ENCODE results near the gene COCH.
"Not testable (repeated sequence)": the region's sequence is repeated elsewhere in the genome, so short reads cannot be mapped to it uniquely, and the experiment has no call there.

The COCH gene

DNA sequence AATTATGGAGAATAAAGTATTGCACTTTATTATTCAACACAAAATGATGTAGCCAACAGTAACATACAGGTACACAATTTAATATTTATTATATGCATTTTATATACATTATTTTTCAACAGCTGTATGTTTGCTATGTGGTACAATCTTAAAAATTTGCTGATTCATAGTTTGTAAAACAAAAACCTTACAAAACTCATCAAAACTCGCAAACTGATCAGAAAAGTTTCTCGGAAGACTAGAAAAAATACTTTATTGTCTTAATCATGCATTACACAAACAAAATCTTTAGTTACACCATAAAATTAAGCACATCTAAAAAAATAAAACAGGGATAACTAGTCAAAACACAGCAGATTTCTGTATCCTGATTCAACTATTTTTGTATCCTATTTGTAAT lies 19.5 kb downstream of the COCH start:
- no peaks in the 10 kb centered on the region for H3K79me2 ChIP-seq (ENCODE audit: control insufficient read depth, low read length)
- H3K4me3 ChIP-seq (ENCODE audit: low read length) = no peak overlapping the region
- TF ChIP-seq, protein P1, sequence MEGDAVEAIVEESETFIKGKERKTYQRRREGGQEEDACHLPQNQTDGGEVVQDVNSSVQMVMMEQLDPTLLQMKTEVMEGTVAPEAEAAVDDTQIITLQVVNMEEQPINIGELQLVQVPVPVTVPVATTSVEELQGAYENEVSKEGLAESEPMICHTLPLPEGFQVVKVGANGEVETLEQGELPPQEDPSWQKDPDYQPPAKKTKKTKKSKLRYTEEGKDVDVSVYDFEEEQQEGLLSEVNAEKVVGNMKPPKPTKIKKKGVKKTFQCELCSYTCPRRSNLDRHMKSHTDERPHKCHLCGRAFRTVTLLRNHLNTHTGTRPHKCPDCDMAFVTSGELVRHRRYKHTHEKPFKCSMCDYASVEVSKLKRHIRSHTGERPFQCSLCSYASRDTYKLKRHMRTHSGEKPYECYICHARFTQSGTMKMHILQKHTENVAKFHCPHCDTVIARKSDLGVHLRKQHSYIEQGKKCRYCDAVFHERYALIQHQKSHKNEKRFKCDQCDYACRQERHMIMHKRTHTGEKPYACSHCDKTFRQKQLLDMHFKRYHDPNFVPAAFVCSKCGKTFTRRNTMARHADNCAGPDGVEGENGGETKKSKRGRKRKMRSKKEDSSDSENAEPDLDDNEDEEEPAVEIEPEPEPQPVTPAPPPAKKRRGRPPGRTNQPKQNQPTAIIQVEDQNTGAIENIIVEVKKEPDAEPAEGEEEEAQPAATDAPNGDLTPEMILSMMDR (IDR thresholded peaks at IDR 0.05; ENCODE audit: low read depth, low read length, poor library complexity, severe bottlenecking) = no peak
- TF ChIP-seq EZH2phosphoT487 (IDR thresholded peaks at IDR 0.05; ENCODE audit: borderline replicate concordance, low read length) = no peak

DNA sequence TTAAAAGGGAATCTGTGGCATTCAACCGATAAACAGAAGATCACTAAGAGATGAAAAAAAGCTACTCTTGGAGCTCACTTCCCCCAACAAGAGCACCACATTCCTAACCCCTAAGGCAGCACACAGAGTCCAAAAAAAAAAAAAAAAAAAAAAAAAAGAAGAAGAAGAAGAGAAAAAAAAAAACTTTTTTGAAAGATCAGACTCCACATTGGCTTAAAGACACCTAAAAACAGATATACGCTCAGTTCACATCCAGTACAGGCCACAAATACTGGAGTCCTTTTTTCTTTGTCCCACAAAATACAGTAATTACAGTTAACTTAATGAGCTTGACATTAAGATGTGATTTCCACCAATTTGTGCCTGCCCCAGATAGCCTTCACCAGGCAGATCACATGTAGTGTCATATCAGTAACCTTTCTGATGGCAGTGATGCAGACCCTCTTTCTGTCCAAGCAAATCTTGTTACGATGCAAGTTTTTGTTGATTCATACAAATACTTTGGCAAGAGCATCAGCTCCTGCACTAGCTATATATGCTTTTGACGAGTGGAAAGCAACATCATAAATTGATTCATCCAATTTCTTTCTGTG lies 20.7 kb downstream of the COCH start:
- H3K27me3 ChIP-seq (ENCODE audit: control insufficient read depth, low read length) = no peaks in the 10 kb centered on the region
- TF ChIP-seq, protein P1 (IDR thresholded peaks at IDR 0.05; ENCODE audit: low read depth, low read length, poor library complexity, severe bottlenecking) = no peak
- no peak for TF ChIP-seq EZH2phosphoT487 (IDR thresholded peaks at IDR 0.05; ENCODE audit: borderline replicate concordance, low read length)

More for the DNA sequence above, 19.5 kb downstream of the COCH start:
- H3K9me2 ChIP-seq (replicated peaks; ENCODE audit: control insufficient read depth, low read length) = no peaks in the 10 kb centered on the region
- no peaks in the 10 kb centered on the region for H3K9me3 ChIP-seq (ENCODE audit: control insufficient read depth, insufficient read depth, low read length)
- H3K27ac ChIP-seq (ENCODE audit: low read depth, low read length) = no peak overlapping the region
- no peaks in the 10 kb centered on the region for H4K20me1 ChIP-seq (ENCODE audit: control insufficient read depth, insufficient read depth, low read depth, low read length)
- no peak overlapping the region for H3K4me2 ChIP-seq (ENCODE audit: low read length)
- no peaks in the 10 kb centered on the region for H3K27me3 ChIP-seq (ENCODE audit: control insufficient read depth, low read length)
- H3F3A ChIP-seq (ENCODE audit: control insufficient read depth, insufficient read depth) = peaks cover 27% of the 10 kb centered on the region
- 0 out of 2 replicates have a peak, but pooled peaks cover 4% of the 10 kb centered on the region for H3K4me1 ChIP-seq (ENCODE audit: control insufficient read depth, low read length)
- H3K36me3 ChIP-seq (ENCODE audit: control insufficient read depth, low read length) = peaks cover 64% of the 10 kb centered on the region

DNA sequence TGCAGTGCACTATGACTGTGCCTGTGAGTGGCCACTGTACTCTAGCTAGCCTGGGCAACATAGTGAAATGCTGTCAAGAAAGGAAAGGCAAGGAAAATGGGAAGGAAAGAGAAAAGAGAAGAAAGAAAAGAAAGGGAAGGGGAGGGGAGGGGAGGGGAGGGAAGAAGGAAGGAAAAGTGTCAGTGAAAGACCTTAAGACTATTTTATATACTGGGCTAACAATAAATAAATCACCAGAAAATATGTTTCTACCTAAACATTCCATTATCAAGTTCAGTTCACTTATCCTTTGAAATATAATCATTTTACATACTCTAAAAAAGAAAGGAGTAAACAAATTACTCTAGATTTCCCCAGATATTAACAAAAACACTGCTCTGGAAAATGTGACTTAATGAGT lies 22.1 kb downstream of the COCH start:
- H3K79me2 ChIP-seq (ENCODE audit: control insufficient read depth, low read length) = no peaks in the 10 kb centered on the region
- peaks cover 19% of the 10 kb centered on the region for H3F3A ChIP-seq (ENCODE audit: control insufficient read depth, insufficient read depth)
- no peaks in the 10 kb centered on the region for H3K27me3 ChIP-seq (ENCODE audit: control insufficient read depth, low read length)
- peaks cover 48% of the 10 kb centered on the region for H3K36me3 ChIP-seq (ENCODE audit: control insufficient read depth, low read length)
- no peaks in the 10 kb centered on the region for H3K9me2 ChIP-seq (replicated peaks; ENCODE audit: control insufficient read depth, low read length)
- H3K27ac ChIP-seq (ENCODE audit: low read depth, low read length) = no peak overlapping the region
- no peaks in the 10 kb centered on the region for H4K20me1 ChIP-seq (ENCODE audit: control insufficient read depth, insufficient read depth, low read depth, low read length)
- TF ChIP-seq, protein P1 (IDR thresholded peaks at IDR 0.05; ENCODE audit: low read depth, low read length, poor library complexity, severe bottlenecking) = no peak
- TF ChIP-seq EZH2phosphoT487 (IDR thresholded peaks at IDR 0.05; ENCODE audit: borderline replicate concordance, low read length) = no peak
- H3K4me1 ChIP-seq (ENCODE audit: control insufficient read depth, low read length) = 0 out of 2 replicates have a peak, but pooled peaks cover 4% of the 10 kb centered on the region
- no peaks in the 10 kb centered on the region for H3K9me3 ChIP-seq (ENCODE audit: control insufficient read depth, insufficient read depth, low read length)
- H3K4me3 ChIP-seq (ENCODE audit: low read length) = no peak overlapping the region
- no peak overlapping the region for H3K4me2 ChIP-seq (ENCODE audit: low read length)

More for the DNA sequence above, 20.7 kb downstream of the COCH start:
- H4K20me1 ChIP-seq (ENCODE audit: control insufficient read depth, insufficient read depth, low read depth, low read length) = no peaks in the 10 kb centered on the region
- no peaks in the 10 kb centered on the region for H3K9me2 ChIP-seq (replicated peaks; ENCODE audit: control insufficient read depth, low read length)
- no peak overlapping the region for H3K4me2 ChIP-seq (ENCODE audit: low read length)
- H3K36me3 ChIP-seq (ENCODE audit: control insufficient read depth, low read length) = peaks cover 60% of the 10 kb centered on the region
- peaks cover 21% of the 10 kb centered on the region for H3F3A ChIP-seq (ENCODE audit: control insufficient read depth, insufficient read depth)
- H3K27ac ChIP-seq (ENCODE audit: low read depth, low read length) = no peak overlapping the region
- no peaks in the 10 kb centered on the region for H3K79me2 ChIP-seq (ENCODE audit: control insufficient read depth, low read length)
- 0 out of 2 replicates have a peak, but pooled peaks cover 4% of the 10 kb centered on the region for H3K4me1 ChIP-seq (ENCODE audit: control insufficient read depth, low read length)
- H3K4me3 ChIP-seq (ENCODE audit: low read length) = no peak overlapping the region
- no peaks in the 10 kb centered on the region for H3K9me3 ChIP-seq (ENCODE audit: control insufficient read depth, insufficient read depth, low read length)

DNA sequence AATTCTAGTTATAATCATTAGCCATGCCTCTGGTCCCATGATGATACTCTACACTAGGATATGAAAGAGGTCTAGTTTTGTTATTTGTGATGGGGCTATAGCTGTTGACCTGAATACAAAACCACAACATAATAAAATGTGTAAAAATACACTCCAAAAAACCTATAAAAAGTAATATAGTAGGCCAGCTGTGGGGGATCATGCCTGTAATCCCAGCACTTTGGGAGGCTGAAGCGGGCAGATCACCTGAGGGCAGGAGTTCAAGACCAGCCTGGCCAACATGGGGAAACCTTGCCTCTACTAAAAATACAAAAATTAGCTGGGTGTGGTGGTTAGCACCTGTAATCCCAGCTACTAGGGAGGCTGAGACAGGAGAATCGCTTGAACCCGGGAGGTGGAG lies 22.8 kb downstream of the COCH start:
- not testable (repeated sequence) for H4K20me1 ChIP-seq (ENCODE audit: control insufficient read depth, insufficient read depth, low read depth, low read length); H3K79me2 ChIP-seq (ENCODE audit: control insufficient read depth, low read length); H3K4me3 ChIP-seq (ENCODE audit: low read length); H3K9me3 ChIP-seq (ENCODE audit: control insufficient read depth, insufficient read depth, low read length); H3K27ac ChIP-seq (ENCODE audit: low read depth, low read length); H3K4me2 ChIP-seq (ENCODE audit: low read length); H3K4me1 ChIP-seq (ENCODE audit: control insufficient read depth, low read length); H3K27me3 ChIP-seq (ENCODE audit: control insufficient read depth, low read length); H3K9me2 ChIP-seq (replicated peaks; ENCODE audit: control insufficient read depth, low read length)
- H3K36me3 ChIP-seq (ENCODE audit: control insufficient read depth, low read length) = peaks cover 47% of the 10 kb centered on the region
- H3F3A ChIP-seq (ENCODE audit: control insufficient read depth, insufficient read depth) = peaks cover 19% of the 10 kb centered on the region

Measured in DOHH2 (cell line).